Measurements from ENCODE around the gene MOCOS.
"Not testable (repeated sequence)": the region's sequence is repeated elsewhere in the genome, so short reads cannot be mapped to it uniquely, and the experiment has no call there.

Gene MOCOS

GRCh38 chr18:36201765-36202164 is 14.5 kb downstream of the MOCOS start:
- no peak overlapping the region for H3K4me3 ChIP-seq (ENCODE audit: insufficient read length, low read depth)
- H3K27me3 ChIP-seq (ENCODE audit: insufficient read depth, insufficient read length), result no peaks in the 10 kb centered on the region
- H3K9ac ChIP-seq (ENCODE audit: insufficient read length, low read depth), result no peak overlapping the region
- DNase-seq (ENCODE audit: low read depth, low spot score), result no peak
- H3K36me3 ChIP-seq (ENCODE audit: insufficient read depth, insufficient read length, low read length), result no peaks in the 10 kb centered on the region
- H3K9me3 ChIP-seq (ENCODE audit: insufficient read depth, low read length), result no peaks in the 10 kb centered on the region
- no peaks in the 10 kb centered on the region for H3K4me1 ChIP-seq (ENCODE audit: insufficient read depth, insufficient read length)
- TF ChIP-seq SUZ12 (IDR thresholded peaks at IDR 0.05; ENCODE audit: extremely low read depth, insufficient read depth, insufficient read length), result no peak
- no peak for TF ChIP-seq YY1 (IDR thresholded peaks at IDR 0.05; ENCODE audit: insufficient read depth, insufficient read length)
- TF ChIP-seq ZNF274 (IDR thresholded peaks at IDR 0.05; ENCODE audit: low read depth, low read length), result no peak

- DNase-seq (ENCODE audit: low read depth, low spot score), result no peak
- no peaks in the 10 kb centered on the region for H3K27me3 ChIP-seq (ENCODE audit: insufficient read depth, insufficient read length)
- H3K36me3 ChIP-seq (ENCODE audit: insufficient read depth, insufficient read length, low read length), result no peaks in the 10 kb centered on the region
- TF ChIP-seq ZNF274 (IDR thresholded peaks at IDR 0.05; ENCODE audit: low read depth, low read length), result no peak
- no peak for TF ChIP-seq YY1 (IDR thresholded peaks at IDR 0.05; ENCODE audit: insufficient read depth, insufficient read length)
- TF ChIP-seq SUZ12 (IDR thresholded peaks at IDR 0.05; ENCODE audit: extremely low read depth, insufficient read depth, insufficient read length), result no peak
- no peak overlapping the region for H3K9ac ChIP-seq (ENCODE audit: insufficient read length, low read depth)
- H3K9me3 ChIP-seq (ENCODE audit: insufficient read depth, low read length), result no peaks in the 10 kb centered on the region
- H3K4me3 ChIP-seq (ENCODE audit: insufficient read length, low read depth), result no peak overlapping the region
- H3K4me1 ChIP-seq (ENCODE audit: insufficient read depth, insufficient read length), result no peaks in the 10 kb centered on the region
These were observed 16.1 kb downstream of the MOCOS start for GRCh38 chr18:36203360-36203895.

- no peak for DNase-seq (ENCODE audit: low read depth, low spot score)
- Histone ChIP-seq H3K9me3 (ENCODE audit: insufficient read depth, low read length) (no peaks in the 10 kb centered on the region), H3K9ac (ENCODE audit: insufficient read length, low read depth) (no peak overlapping the region), H3K27me3 (ENCODE audit: insufficient read depth, insufficient read length) (no peaks in the 10 kb centered on the region), H3K4me1 (ENCODE audit: insufficient read depth, insufficient read length) (no peaks in the 10 kb centered on the region), H3K36me3 (ENCODE audit: insufficient read depth, insufficient read length, low read length) (no peaks in the 10 kb centered on the region), H3K4me3 (ENCODE audit: insufficient read length, low read depth) (no peak overlapping the region)
- TF ChIP-seq SUZ12 (IDR thresholded peaks at IDR 0.05; ENCODE audit: extremely low read depth, insufficient read depth, insufficient read length) (no peak), ZNF274 (IDR thresholded peaks at IDR 0.05; ENCODE audit: low read depth, low read length) (no peak), YY1 (IDR thresholded peaks at IDR 0.05; ENCODE audit: insufficient read depth, insufficient read length) (no peak)
These were observed 17.9 kb downstream of the MOCOS start for GRCh38 chr18:36205166-36205565.

GRCh38 chr18:36207303-36207702 is 20.0 kb downstream of the MOCOS start:
- Histone ChIP-seq H3K36me3 (ENCODE audit: insufficient read depth, insufficient read length, low read length) (no peaks in the 10 kb centered on the region), H3K9me3 (ENCODE audit: insufficient read depth, low read length) (no peaks in the 10 kb centered on the region), H3K9ac (ENCODE audit: insufficient read length, low read depth) (no peak overlapping the region), H3K4me3 (ENCODE audit: insufficient read length, low read depth) (no peak overlapping the region), H3K4me1 (ENCODE audit: insufficient read depth, insufficient read length) (no peaks in the 10 kb centered on the region), H3K27me3 (ENCODE audit: insufficient read depth, insufficient read length) (no peaks in the 10 kb centered on the region)
- DNase-seq (ENCODE audit: low read depth, low spot score), result no peak
- no peak for TF ChIP-seq ZNF274 (IDR thresholded peaks at IDR 0.05; ENCODE audit: low read depth, low read length)
- TF ChIP-seq SUZ12 (IDR thresholded peaks at IDR 0.05; ENCODE audit: extremely low read depth, insufficient read depth, insufficient read length), result no peak
- TF ChIP-seq YY1 (IDR thresholded peaks at IDR 0.05; ENCODE audit: insufficient read depth, insufficient read length), result no peak

GRCh38 chr18:36207969-36208368 is 20.7 kb downstream of the MOCOS start:
- H3K36me3 ChIP-seq (ENCODE audit: insufficient read depth, insufficient read length, low read length); H3K4me1 ChIP-seq (ENCODE audit: insufficient read depth, insufficient read length): not testable (repeated sequence)

GRCh38 chr18:36211612-36212065 is 24.3 kb downstream of the MOCOS start:
- no peak overlapping the region for H3K9ac ChIP-seq (ENCODE audit: insufficient read length, low read depth)

More at GRCh38 chr18:36207969-36208368, 20.7 kb downstream of the MOCOS start:
- H3K27me3 ChIP-seq (ENCODE audit: insufficient read depth, insufficient read length); H3K9me3 ChIP-seq (ENCODE audit: insufficient read depth, low read length); H3K4me3 ChIP-seq (ENCODE audit: insufficient read length, low read depth); DNase-seq (ENCODE audit: low read depth, low spot score); H3K9ac ChIP-seq (ENCODE audit: insufficient read length, low read depth): not testable (repeated sequence)

GRCh38 chr18:36212301-36213171 is 25.2 kb downstream of the MOCOS start:
- Histone ChIP-seq H3K27me3 (ENCODE audit: insufficient read depth, insufficient read length) (no peaks in the 10 kb centered on the region), H3K36me3 (ENCODE audit: insufficient read depth, insufficient read length, low read length) (no peaks in the 10 kb centered on the region), H3K9ac (ENCODE audit: insufficient read length, low read depth) (no peak overlapping the region), H3K4me1 (ENCODE audit: insufficient read depth, insufficient read length) (peaks cover 2% of the 10 kb centered on the region), H3K4me3 (ENCODE audit: insufficient read length, low read depth) (no peak overlapping the region), H3K9me3 (ENCODE audit: insufficient read depth, low read length) (no peaks in the 10 kb centered on the region)
- no peak for DNase-seq (ENCODE audit: low read depth, low spot score)
- TF ChIP-seq ZNF274 (IDR thresholded peaks at IDR 0.05; ENCODE audit: low read depth, low read length), result no peak
- no peak for TF ChIP-seq SUZ12 (IDR thresholded peaks at IDR 0.05; ENCODE audit: extremely low read depth, insufficient read depth, insufficient read length)
- TF ChIP-seq YY1 (IDR thresholded peaks at IDR 0.05; ENCODE audit: insufficient read depth, insufficient read length), result no peak

More at GRCh38 chr18:36211612-36212065, 24.3 kb downstream of the MOCOS start:
- Histone ChIP-seq H3K4me3 (ENCODE audit: insufficient read length, low read depth) (no peak overlapping the region), H3K36me3 (ENCODE audit: insufficient read depth, insufficient read length, low read length) (no peaks in the 10 kb centered on the region), H3K9me3 (ENCODE audit: insufficient read depth, low read length) (no peaks in the 10 kb centered on the region), H3K4me1 (ENCODE audit: insufficient read depth, insufficient read length) (peaks cover 2% of the 10 kb centered on the region), H3K27me3 (ENCODE audit: insufficient read depth, insufficient read length) (no peaks in the 10 kb centered on the region)
- TF ChIP-seq SUZ12 (IDR thresholded peaks at IDR 0.05; ENCODE audit: extremely low read depth, insufficient read depth, insufficient read length), result no peak
- TF ChIP-seq YY1 (IDR thresholded peaks at IDR 0.05; ENCODE audit: insufficient read depth, insufficient read length), result no peak
- TF ChIP-seq ZNF274 (IDR thresholded peaks at IDR 0.05; ENCODE audit: low read depth, low read length), result no peak
- DNase-seq (ENCODE audit: low read depth, low spot score), result no peak
